SK-N-SH (cell line): ENCODE results near the gene KLHL17.

Source experiments
- CTCF ChIP-seq: fragments of 200-600 bp; sonication (generic); IDR thresholded peaks from 2 replicates; pipeline ENCODE4 v1.6.1; 2017; ENCODE audit warnings: antibody characterized with exemption, mild to moderate bottlenecking, moderate library complexity
- EP300 ChIP-seq, 2 experiments: IDR thresholded peaks; 2 replicates each; pipeline versions ENCODE4 v1.4.0 to v1.6.1; 2012; ENCODE audit warnings: borderline replicate concordance in 1 of 2, low read depth in 1 of 2, low read length in 1 of 2
- JUND ChIP-seq: IDR thresholded peaks from 2 replicates; pipeline ENCODE4 v1.4.0; 2012
- MAX ChIP-seq: IDR thresholded peaks from 2 replicates; pipeline ENCODE4 v1.4.0; 2012; ENCODE audit warnings: low read depth
- PBX3 ChIP-seq: IDR thresholded peaks from 2 replicates; pipeline ENCODE4; 2012
- POLR2AphosphoS5 ChIP-seq: IDR thresholded peaks from 2 replicates; pipeline ENCODE4 v1.6.1; 2012; ENCODE audit warnings: low read depth, low read length
- RAD21 ChIP-seq: IDR thresholded peaks from 2 replicates; pipeline ENCODE4 v1.6.1; 2012; ENCODE audit warnings: mild to moderate bottlenecking, low read length
- REST ChIP-seq: IDR thresholded peaks from 2 replicates; pipeline ENCODE4 v1.6.1; 2012; ENCODE audit warnings: mild to moderate bottlenecking, low read depth, low read length, moderate library complexity
- SIN3A ChIP-seq: IDR thresholded peaks from 2 replicates; pipeline ENCODE4 v1.6.1; 2012; ENCODE audit warnings: low read depth, mild to moderate bottlenecking, low read length, moderate library complexity, borderline replicate concordance
- SMC3 ChIP-seq: IDR thresholded peaks from 2 replicates; pipeline ENCODE4 v1.6.1; 2012; ENCODE audit warnings: low read depth, low read length, improper control_type of control experiment
- TEAD4 ChIP-seq: IDR thresholded peaks from 2 replicates; pipeline ENCODE4 v1.4.0; 2012; ENCODE audit warnings: mild to moderate bottlenecking, borderline replicate concordance; ENCODE audit not compliant: insufficient read depth
- USF1 ChIP-seq: IDR thresholded peaks from 2 replicates; pipeline ENCODE4 v1.4.0; 2012; ENCODE audit warnings: low read depth, borderline replicate concordance

- TF ChIP-seq POLR2AphosphoS5 (no peak), JUND (no peak), TEAD4 (no peak), CTCF (peak; percentile 38), RAD21 (peak; percentile 2; the same call in 1 of the 2 replicates), SIN3A (peak; percentile 67; the same call in 1 of the 2 replicates), REST (0 out of 2 replicates have a peak, but pooled peaks have one; percentile 18), MAX (no peak), EP300 (IDR thresholded peaks at IDR 0.05; ENCODE audit: borderline replicate concordance in 1 of 2, low read depth in 1 of 2, low read length in 1 of 2) (peak; percentile 46 to 64; a peak in 3 of 4 replicates), PBX3 (peak; percentile 79), USF1 (no peak), SMC3 (no peak)
Measured at GRCh38 chr1:921011-921837, 39.2 kb upstream of the KLHL17 start.
